ENCODE data around the gene TTLL4.

TTLL4 gene

GRCh38 chr2:218783688-218784087 lies 73.1 kb downstream of the TTLL4 start:
- no peak for DNase-seq (ENCODE audit: low read depth)

GRCh38 chr2:218785103-218785502 lies 74.5 kb downstream of the TTLL4 start:
- no peak for DNase-seq (ENCODE audit: low read depth)

GRCh38 chr2:218786133-218786532 lies 75.5 kb downstream of the TTLL4 start:
- no peak for DNase-seq (ENCODE audit: low read depth)

- DNase-seq (ENCODE audit: low read depth), result no peak
Observed at GRCh38 chr2:218788529-218789255, 78.1 kb downstream of the TTLL4 start.

- DNase-seq (ENCODE audit: low read depth), result no peak
Observed at GRCh38 chr2:218792433-218792832, 81.8 kb downstream of the TTLL4 start.

GRCh38 chr2:218796691-218797090 lies 86.1 kb downstream of the TTLL4 start:
- no peak for DNase-seq (ENCODE audit: low read depth)

- DNase-seq (ENCODE audit: low read depth), result no peak
Observed at GRCh38 chr2:218798767-218799504, 88.3 kb downstream of the TTLL4 start.

GRCh38 chr2:218799990-218800389 lies 89.4 kb downstream of the TTLL4 start:
- no peak for DNase-seq (ENCODE audit: low read depth)

- no peak for DNase-seq (ENCODE audit: low read depth)
Observed at GRCh38 chr2:218802386-218802994, 91.9 kb downstream of the TTLL4 start.

- no peak for DNase-seq (ENCODE audit: low read depth)
Observed at GRCh38 chr2:218804817-218805216, 94.2 kb downstream of the TTLL4 start.

All from ELR (cell line).